Fibroblast of skin of right quadriceps (primary cell): Measurements from ENCODE around the gene ECM1.

Source experiments
- DNase-seq: peaks from one replicate; pipeline ENCODE4 v3.0.0-alpha.2; 2013

Gene ECM1

DNA sequence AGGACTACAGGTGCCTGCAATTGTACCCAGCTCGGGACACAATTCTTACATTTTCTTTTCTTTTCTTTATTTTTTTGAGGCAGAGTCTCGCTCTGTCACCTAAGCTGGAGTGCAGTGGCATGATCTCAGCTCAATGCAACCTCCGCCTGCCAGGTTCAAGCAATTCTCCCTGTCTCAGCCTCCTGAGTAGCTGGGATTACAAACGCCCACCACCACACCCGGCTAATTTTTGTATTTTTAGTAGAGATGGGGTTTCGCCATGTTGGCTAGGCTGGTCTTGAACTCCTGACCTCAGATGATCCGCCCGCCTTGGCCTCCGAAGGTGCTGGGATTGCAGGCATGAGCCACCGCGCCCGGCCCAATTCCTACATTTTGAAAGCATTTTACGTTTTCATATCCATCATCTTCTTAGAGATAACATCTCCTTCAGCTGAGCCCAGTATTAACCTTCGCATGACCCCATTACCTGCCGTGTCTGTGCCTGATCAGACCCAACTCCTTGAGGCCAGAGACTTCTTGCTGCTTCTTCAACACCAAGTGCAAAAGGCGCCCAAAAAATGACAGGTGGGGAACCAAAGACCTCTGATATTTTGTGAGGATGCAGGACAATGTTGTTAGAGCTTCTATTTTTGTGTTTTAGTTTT lies 38.5 kb downstream of the ECM1 start:
- no peak for DNase-seq

DNA sequence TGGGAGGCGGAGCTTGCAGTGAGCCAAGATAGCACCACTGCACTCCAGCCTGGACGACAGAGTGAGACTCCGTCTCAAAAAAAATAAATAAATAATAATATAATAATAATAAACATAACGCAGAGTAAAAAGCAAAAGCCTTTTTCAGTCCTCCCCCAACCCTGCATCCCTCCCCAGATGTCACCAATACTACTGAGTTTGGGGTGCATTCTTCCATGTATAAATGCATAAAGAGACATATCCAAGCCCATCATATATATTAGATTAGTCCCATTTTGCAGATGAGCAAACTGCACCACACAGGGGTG lies 40.4 kb downstream of the ECM1 start:
- DNase-seq, result no peak

DNA sequence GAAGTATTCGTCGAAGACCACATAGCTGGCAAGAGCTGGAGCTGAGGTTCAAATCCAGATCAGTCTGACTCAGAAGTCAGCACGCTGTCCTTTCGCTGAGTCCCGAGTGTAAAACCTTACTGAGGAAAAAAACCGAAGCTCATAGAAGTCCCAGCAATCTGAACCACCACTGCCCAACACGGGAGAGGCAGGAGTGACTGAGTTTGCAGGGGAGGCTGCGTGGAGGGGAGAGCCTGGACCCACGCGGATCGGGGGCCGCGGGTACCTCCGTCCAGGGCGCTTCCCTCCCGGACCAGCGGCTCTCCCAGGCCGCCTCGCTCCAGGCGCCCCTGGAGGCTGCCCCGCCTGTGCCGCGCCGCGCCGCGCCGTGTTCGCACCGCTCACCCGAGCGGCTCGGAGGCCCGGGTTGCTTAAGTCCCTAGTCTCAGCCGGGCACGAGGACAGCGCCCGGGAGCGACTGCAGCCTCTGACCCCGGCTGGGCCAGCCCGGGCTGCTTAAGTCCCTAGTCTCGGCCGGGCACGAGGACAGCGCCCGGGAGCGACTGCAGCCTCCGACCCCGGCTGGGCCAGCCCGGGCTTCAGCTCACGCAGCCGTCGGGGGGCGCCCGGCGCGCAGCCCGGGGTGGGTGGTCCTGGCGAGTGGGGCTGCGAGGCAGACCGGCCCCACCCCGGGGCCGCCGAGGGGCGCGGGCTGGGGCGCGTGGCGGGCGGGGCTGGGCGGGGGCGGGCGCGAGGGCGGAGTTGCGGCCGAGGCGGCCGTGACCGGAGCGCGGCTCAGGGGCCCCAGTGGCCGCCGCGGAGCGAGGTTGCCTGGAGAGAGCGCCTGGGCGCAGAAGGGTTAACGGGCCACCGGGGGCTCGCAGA lies 41.0 kb downstream of the ECM1 start, which contains the start of gene ADAMTSL4:
ADAMTSL4 (plus strand) TSS at position 777 of the 864 bp plus-strand sequence. CDS start 2,881 bp downstream, outside the sequence.
- DNase-seq, result peak; percentile 65

DNA sequence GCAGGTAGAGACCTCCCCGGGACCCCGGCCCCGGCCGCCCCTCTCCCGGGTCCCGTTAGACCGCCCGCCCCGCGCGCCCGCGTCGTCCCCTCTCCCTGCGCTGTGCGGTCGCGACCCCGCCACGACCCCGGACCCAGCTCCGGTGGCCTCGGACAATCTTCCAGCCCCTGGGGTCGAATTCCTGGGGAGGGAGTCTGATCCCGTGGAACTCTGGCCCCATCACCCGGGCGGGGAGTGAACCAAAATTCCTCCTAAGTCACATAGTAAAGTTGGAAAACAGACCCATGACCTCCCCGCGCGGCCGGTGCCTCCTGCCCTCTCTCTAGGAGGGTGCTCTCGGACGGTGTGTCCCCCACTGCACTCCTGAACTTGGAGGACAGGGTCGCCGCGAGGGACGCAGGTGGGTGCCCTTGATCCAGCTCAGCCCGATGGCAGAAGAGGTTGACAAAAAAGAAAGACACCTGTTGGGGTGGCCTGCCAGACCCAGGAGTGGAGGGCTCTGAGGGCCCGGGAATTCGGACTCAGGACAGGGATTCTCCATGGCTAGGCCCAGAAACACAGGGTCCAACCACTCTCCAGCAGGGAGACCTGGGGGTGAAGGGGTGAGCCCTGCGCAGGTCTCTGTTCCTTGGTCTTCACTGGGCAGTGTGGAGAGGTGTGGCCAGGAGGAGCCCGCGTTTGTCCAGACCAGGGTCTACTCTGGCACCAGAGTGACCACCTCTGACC lies 41.8 kb downstream of the ECM1 start:
- DNase-seq, result no peak

GRCh38 chr1:150550222-150551050 lies 42.5 kb downstream of the ECM1 start:
- DNase-seq, result no peak

- DNase-seq, result no peak
Measured at GRCh38 chr1:150551051-150551783, 43.3 kb downstream of the ECM1 start.

- no peak for DNase-seq
Measured at GRCh38 chr1:150551784-150552127, 43.8 kb downstream of the ECM1 start.

- peak; percentile 83 for DNase-seq
Measured at GRCh38 chr1:150552128-150552910, 44.4 kb downstream of the ECM1 start.

- no peak for DNase-seq
Measured at GRCh38 chr1:150552911-150553289, 45.0 kb downstream of the ECM1 start.

DNA sequence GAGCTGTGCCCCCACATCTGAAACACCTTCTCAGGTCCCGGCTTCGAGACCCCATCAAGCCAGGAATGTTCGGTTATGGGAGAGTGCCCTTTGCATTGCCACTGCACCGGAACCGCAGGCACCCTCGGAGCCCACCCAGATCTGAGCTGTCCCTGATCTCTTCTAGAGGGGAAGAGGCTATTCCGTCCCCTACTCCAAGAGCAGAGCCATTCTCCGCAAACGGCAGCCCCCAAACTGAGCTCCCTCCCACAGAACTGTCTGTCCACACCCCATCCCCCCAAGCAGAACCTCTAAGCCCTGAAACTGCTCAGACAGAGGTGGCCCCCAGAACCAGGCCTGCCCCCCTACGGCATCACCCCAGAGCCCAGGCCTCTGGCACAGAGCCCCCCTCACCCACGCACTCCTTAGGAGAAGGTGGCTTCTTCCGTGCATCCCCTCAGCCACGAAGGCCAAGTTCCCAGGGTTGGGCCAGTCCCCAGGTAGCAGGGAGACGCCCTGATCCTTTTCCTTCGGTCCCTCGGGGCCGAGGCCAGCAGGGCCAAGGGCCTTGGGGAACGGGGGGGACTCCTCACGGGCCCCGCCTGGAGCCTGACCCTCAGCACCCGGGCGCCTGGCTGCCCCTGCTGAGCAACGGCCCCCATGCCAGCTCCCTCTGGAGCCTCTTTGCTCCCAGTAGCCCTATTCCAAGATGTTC lies 45.6 kb downstream of the ECM1 start:
- DNase-seq, result no peak

- no peak for DNase-seq
Measured at GRCh38 chr1:150554086-150554452, 46.2 kb downstream of the ECM1 start.

GRCh38 chr1:150555198-150555970 lies 47.5 kb downstream of the ECM1 start:
- DNase-seq, result no peak

- DNase-seq, result no peak
Measured at GRCh38 chr1:150555971-150556865, 48.3 kb downstream of the ECM1 start.

DNA sequence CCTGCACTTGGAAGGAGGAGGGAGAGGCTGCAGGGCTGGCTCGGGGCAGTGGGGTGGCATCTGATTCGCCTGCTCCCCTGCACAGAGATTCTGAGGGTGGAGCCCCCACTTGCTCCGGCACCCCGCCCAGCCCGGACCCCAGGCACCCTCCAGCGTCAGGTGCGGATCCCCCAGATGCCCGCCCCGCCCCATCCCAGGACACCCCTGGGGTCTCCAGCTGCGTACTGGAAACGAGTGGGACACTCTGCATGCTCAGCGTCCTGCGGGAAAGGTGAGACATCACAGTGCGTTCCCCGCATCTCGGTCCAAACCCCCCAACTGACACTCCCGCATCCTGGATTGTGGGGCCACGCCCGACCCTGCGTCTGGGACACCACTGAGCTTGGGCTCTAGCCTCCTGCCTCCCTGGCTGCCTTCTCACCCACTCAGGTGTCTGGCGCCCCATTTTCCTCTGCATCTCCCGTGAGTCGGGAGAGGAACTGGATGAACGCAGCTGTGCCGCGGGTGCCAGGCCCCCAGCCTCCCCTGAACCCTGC lies 49.2 kb downstream of the ECM1 start:
- DNase-seq, result no peak

- DNase-seq, result no peak
Measured at GRCh38 chr1:150557813-150558212, 49.9 kb downstream of the ECM1 start.

DNA sequence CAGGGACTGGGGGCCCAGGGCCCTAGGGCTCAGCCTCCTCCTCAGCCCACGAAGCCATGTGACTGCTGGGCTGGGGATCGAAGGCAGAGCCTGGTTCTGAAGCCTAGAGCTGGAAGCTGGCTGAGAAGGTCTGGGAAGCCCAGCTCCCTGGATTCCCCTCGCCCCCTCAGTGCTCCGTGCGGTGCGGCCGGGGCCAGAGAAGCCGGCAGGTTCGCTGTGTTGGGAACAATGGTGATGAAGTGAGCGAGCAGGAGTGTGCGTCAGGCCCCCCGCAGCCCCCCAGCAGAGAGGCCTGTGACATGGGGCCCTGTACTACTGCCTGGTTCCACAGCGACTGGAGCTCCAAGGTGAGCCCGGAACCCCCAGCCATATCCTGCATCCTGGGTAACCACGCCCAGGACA lies 50.4 kb downstream of the ECM1 start:
- DNase-seq, result no peak

DNA sequence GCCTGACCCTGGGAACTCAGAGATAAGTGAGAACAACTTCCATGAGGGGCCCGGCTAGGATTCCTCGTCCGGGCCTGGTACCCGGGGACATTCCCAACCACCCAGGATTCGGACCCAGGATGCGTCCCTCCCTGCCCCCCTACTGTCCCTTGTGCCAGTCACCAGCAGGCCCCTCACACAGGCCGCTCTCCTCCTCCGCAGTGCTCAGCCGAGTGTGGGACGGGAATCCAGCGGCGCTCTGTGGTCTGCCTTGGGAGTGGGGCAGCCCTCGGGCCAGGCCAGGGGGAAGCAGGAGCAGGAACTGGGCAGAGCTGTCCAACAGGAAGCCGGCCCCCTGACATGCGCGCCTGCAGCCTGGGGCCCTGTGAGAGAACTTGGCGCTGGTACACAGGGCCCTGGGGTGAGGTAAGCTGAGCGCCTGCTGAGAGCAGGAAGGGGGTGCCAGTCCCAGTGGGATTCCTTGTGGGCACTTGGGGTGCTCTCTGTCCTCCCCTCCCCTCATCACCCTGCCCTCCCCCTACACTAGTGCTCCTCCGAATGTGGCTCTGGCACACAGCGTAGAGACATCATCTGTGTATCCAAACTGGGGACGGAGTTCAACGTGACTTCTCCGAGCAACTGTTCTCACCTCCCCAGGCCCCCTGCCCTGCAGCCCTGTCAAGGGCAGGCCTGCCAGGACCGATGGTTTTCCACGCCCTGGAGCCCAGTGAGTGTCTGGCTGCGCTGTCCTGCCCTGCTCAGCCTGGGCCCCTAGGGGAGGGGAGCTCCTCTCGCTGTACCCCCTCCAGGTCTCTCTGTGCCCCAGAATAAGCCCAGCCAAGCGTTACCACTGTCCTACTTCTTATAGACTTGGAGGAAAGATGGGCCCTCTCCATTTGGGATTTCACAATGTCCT lies 51.1 kb downstream of the ECM1 start:
- no peak for DNase-seq

- no peak for DNase-seq
Measured at GRCh38 chr1:150559656-150560010, 51.7 kb downstream of the ECM1 start.
